Transverse colon (tissue), 4 donors: Measurements from ENCODE around the gene CYP11A1. TPM values are rescaled to one million over a fixed set of nuclear protein-coding genes. Genes with fewer than 3 reads are reported as not detected.

ENCODE experiments used
- DNase-seq: peaks from one replicate; pipeline ENCODE4 v3.0.0-alpha.2; 2019
- H3K27ac ChIP-seq, 4 donors: fragments of 200-600 bp; sonication (generic); 2 replicates each; pipeline ENCODE4 v1.5.1; 2016 to 2018; ENCODE audit warnings: inconsistent platforms in 4 of 4
- H3K27me3 ChIP-seq: fragments of 200-600 bp; sonication (generic); 2 replicates; pipeline ENCODE4 v1.5.1; 2017; ENCODE audit warnings: inconsistent platforms
- H3K36me3 ChIP-seq, 4 donors: fragments of 200-600 bp; sonication (generic); 2 replicates each; pipeline ENCODE4 v1.5.1; 2017 to 2019; ENCODE audit warnings: inconsistent platforms in 4 of 4
- H3K4me1 ChIP-seq, 4 donors: fragments of 200-600 bp; sonication (generic); 2 replicates each; pipeline ENCODE4 v1.5.1; 2017 to 2020; ENCODE audit warnings: inconsistent platforms in 4 of 4
- H3K4me3 ChIP-seq, 4 donors: fragments of 200-600 bp; sonication (generic); 1 replicate in 1 of 4; 2 replicates in 3 of 4; pipeline versions ENCODE4 v1.5.1 to v1.6.1; 2017 to 2019; ENCODE audit warnings: inconsistent platforms in 4 of 4
- H3K9me3 ChIP-seq, 2 donors: fragments of 200-600 bp; sonication (generic); 2 replicates each; pipeline ENCODE4 v1.5.1; 2017 to 2019; ENCODE audit warnings: inconsistent platforms in 2 of 2
- CTCF ChIP-seq, 5 experiments: fragments of 200-600 bp in 3 of 5; fragments of 450-650 bp in 2 of 5; sonication (generic) in 3 of 5; IDR thresholded peaks; 1 replicate in 2 of 5; 2 replicates in 3 of 5; pipeline ENCODE4 v1.5.1; 2016 to 2017; ENCODE audit warnings: antibody characterized with exemption in 5 of 5, inconsistent platforms in 3 of 5, mild to moderate bottlenecking in 2 of 5, moderate library complexity in 1 of 5
- EP300 ChIP-seq: sonication (generic); formaldehyde crosslinking; IDR thresholded peaks from one replicate; pipeline ENCODE4 v1.6.1; 2017; ENCODE audit warnings: antibody characterized with exemption, low read depth
- POLR2A ChIP-seq: fragments of 450-650 bp; IDR thresholded peaks from one replicate; pipeline ENCODE4 v1.6.1; 2016; ENCODE audit warnings: antibody characterized with exemption, mild to moderate bottlenecking, moderate library complexity
- POLR2AphosphoS5 ChIP-seq, 3 donors: sonication (generic); formaldehyde crosslinking; IDR thresholded peaks; one replicate each; pipeline ENCODE4 v1.6.1; 2016; ENCODE audit warnings: antibody characterized with exemption in 3 of 3
- WGBS, 2 donors: methylation state at CpG; one replicate each; pipeline ENCODE4 v1.1.5; 2018; ENCODE audit warnings: low coverage in 1 of 2; 5-methylcytosine and 5-hydroxymethylcytosine counted together
- in situ Hi-C, 4 donors: fragments of 200-750 bp; cut with MboI; loops; one replicate each; pipeline versions ENCODE4 v1.15.0 to v1.15.1; 2017; ENCODE audit warnings: low sequenced_read_pairs in 3 of 4, low pct_ligation_motif_present in 1 of 4, low pct_unique_long_range_greater_than_20kb in 1 of 4
- intact Hi-C: fragments of 100-400 bp; cut with DNase I; formaldehyde crosslinking; loops from one replicate; pipeline ENCODE4 v1.15.1; 2023; ENCODE audit warnings: low total_unique reads
- total RNA-seq, 4 donors: library from RNA; depleted of rRNA; stranded (reverse); fragments of >200 nt; gene quantifications; one replicate each; pipeline ENCODE4 v1.1.0, GENCODE V29; 2016

Gene CYP11A1
- total RNA-seq, 4 donors from 2014 or later = 0.40 to 0.79 TPM; not detected in 2

GRCh38 chr15:74345051-74345450 lies 22.4 kb downstream of the CYP11A1 start:
- no peak for DNase-seq
- in situ Hi-C loops = no loop called here
- 50 to 86% methylated on average over 1 to 10 of the region's 10 CpGs for WGBS, 2 donors

GRCh38 chr15:74343797-74344127 lies 23.7 kb downstream of the CYP11A1 start:
- H3K4me3 ChIP-seq = no peak overlapping the region
- intact Hi-C loops = no loop called here
- H3K4me1 ChIP-seq = no peaks in the 10 kb centered on the region
- H3K9me3 ChIP-seq = no peaks in the 10 kb centered on the region
- no peak overlapping the region for H3K27ac ChIP-seq
- DNase-seq = no peak
- WGBS, 2 donors = 91% methylated on average over 8 of the region's 8 CpGs; no CpG with 5 or more reads in 1 of the 2 donors
- in situ Hi-C loops = no loop called here
- no peak for TF ChIP-seq POLR2AphosphoS5 (IDR thresholded peaks at IDR 0.05)
- H3K36me3 ChIP-seq = no peaks in the 10 kb centered on the region
- no peaks in the 10 kb centered on the region for H3K27me3 ChIP-seq

More at GRCh38 chr15:74345051-74345450, 22.4 kb downstream of the CYP11A1 start:
- Histone ChIP-seq H3K27ac (no peak overlapping the region), H3K4me3 (no peak overlapping the region), H3K9me3 (no peaks in the 10 kb centered on the region), H3K27me3 (no peaks in the 10 kb centered on the region), H3K4me1 (no peaks in the 10 kb centered on the region), H3K36me3 (no peaks in the 10 kb centered on the region)
- intact Hi-C loops = no loop called here
- TF ChIP-seq POLR2AphosphoS5 (IDR thresholded peaks at IDR 0.05) (no peak), EP300 (no peak), CTCF (IDR thresholded peaks at IDR 0.05) (no peak), POLR2A (no peak)

GRCh38 chr15:74343127-74343796 lies 24.2 kb downstream of the CYP11A1 start:
- Histone ChIP-seq H3K36me3 (no peaks in the 10 kb centered on the region), H3K27me3 (no peaks in the 10 kb centered on the region), H3K4me1 (no peaks in the 10 kb centered on the region), H3K9me3 (no peaks in the 10 kb centered on the region), H3K27ac (no peak overlapping the region), H3K4me3 (no peak overlapping the region)
- in situ Hi-C loops (no loop called here), intact Hi-C loops (no loop called here)
- TF ChIP-seq POLR2AphosphoS5 (IDR thresholded peaks at IDR 0.05) (no peak), EP300 (no peak), CTCF (IDR thresholded peaks at IDR 0.05) (no peak), POLR2A (no peak)
- WGBS, 2 donors = 91 to 100% methylated on average over 3 to 14 of the region's 14 CpGs
- no peak for DNase-seq

GRCh38 chr15:74340150-74340549 lies 27.3 kb downstream of the CYP11A1 start:
- WGBS, 2 donors = 50% methylated on average over 4 of the region's 4 CpGs; no CpG with 5 or more reads in 1 of the 2 donors
- Histone ChIP-seq H3K36me3 (no peaks in the 10 kb centered on the region), H3K4me3 (no peak overlapping the region), H3K27ac (no peak overlapping the region), H3K4me1 (no peaks in the 10 kb centered on the region), H3K9me3 (no peaks in the 10 kb centered on the region), H3K27me3 (no peaks in the 10 kb centered on the region)
- no peak for DNase-seq
- TF ChIP-seq EP300 = no peak
- TF ChIP-seq CTCF (IDR thresholded peaks at IDR 0.05) = no peak
- TF ChIP-seq POLR2AphosphoS5 (IDR thresholded peaks at IDR 0.05) = no peak
- TF ChIP-seq POLR2A = no peak
- in situ Hi-C loops (no loop called here), intact Hi-C loops (no loop called here)

GRCh38 chr15:74339371-74339770 lies 28.1 kb downstream of the CYP11A1 start:
- in situ Hi-C loops = no loop called here
- no peaks in the 10 kb centered on the region for H3K27me3 ChIP-seq
- no peak overlapping the region for H3K27ac ChIP-seq
- WGBS, 2 donors = 93 to 100% methylated on average over 1 to 9 of the region's 9 CpGs
- no peak for TF ChIP-seq CTCF (IDR thresholded peaks at IDR 0.05)
- no peak for TF ChIP-seq POLR2A
- TF ChIP-seq EP300 = no peak
- TF ChIP-seq POLR2AphosphoS5 (IDR thresholded peaks at IDR 0.05) = no peak
- H3K36me3 ChIP-seq = no peaks in the 10 kb centered on the region
- intact Hi-C loops = no loop called here
- H3K9me3 ChIP-seq = no peaks in the 10 kb centered on the region
- no peaks in the 10 kb centered on the region for H3K4me1 ChIP-seq
- no peak for DNase-seq
- H3K4me3 ChIP-seq = no peak overlapping the region
